HG03575 (cell line): ENCODE results near the gene XRRA1.

ENCODE experiments used
- ATAC-seq: cut with Tn5 transposase; IDR thresholded peaks from one replicate; pipeline ENCODE4 v1.9.1; 2021; ENCODE audit not compliant: unreplicated experiment, insufficient number of reproducible peaks, low FRiP score; ENCODE audit errors: extremely low read depth

Gene XRRA1

DNA sequence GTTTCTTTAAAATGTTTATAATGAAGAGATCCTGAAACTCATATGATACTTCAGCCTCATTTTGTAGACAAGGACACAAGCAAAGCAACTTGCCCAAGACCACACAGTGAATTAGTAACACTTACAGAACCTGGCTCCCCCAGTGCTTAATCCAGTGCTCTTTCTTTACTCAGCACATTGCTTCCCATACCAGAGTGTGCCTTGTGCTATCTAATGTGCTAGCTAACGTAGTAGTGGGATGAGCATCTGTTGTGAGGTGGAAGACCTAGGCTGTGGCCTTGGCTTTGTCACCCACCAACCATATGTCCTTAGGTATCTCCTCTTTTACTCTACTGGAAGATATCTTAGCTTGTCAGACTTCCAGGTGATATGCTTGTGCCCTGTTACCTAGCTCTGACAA is 5.3 kb upstream of the XRRA1 start:
- ATAC-seq: no peak

DNA sequence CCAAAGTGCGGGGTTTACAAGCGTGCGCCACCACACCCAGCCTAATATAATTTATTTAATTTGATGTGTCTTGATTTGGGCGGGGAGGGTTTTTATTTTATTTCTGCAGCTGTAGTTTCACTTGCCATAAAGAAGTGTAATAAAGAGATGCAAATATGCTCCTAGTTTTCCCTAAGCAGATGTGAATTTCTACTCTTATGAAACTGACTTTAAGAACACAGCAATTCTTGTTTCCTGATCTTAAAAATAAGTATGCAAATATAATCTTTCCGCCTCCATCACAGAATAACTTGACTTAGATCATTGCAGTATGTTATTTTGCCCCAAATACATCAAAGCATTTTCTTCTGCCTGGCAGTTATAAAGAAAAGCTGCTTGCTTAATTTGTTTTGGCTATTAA is 4.6 kb upstream of the XRRA1 start:
- no peak for ATAC-seq

DNA sequence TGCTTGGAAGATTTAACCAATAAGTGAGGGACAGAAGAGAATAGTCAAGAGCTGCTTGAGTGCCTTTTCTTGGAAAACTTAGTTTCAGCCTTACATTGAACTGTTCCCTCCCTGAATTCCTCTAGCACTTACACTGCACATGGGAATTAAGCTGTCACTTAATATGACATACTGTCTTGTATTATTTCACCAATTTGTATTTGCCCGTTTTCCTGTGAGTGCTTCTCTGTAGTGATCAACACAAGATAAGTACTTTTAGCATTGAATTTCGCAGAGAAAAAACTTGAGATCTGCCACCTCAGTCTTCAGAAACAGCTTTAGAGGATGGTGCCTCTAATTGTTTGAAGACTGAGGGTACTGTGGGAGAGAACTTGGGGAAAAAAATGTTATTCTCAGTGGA is 3.9 kb upstream of the XRRA1 start:
- ATAC-seq: no peak

DNA sequence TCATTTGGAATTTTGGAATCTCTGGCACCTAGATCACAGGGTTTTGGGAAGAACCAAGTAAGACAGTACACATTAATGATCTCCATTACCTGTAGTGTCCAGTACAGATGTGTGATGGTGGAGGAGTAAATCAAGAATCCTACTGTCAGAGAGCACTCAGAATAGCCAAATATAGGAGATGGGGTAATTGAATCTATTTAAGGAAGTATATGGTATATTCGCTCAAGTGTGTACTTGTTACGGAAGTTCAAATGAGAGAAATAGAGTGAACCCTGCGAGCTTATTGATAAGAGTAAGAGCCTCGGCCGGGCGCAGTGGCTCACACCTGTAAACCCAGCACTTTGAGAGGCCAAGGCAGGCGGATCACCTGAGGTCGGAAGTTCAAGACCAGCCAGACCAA is 2.3 kb upstream of the XRRA1 start:
- ATAC-seq: no peak

DNA sequence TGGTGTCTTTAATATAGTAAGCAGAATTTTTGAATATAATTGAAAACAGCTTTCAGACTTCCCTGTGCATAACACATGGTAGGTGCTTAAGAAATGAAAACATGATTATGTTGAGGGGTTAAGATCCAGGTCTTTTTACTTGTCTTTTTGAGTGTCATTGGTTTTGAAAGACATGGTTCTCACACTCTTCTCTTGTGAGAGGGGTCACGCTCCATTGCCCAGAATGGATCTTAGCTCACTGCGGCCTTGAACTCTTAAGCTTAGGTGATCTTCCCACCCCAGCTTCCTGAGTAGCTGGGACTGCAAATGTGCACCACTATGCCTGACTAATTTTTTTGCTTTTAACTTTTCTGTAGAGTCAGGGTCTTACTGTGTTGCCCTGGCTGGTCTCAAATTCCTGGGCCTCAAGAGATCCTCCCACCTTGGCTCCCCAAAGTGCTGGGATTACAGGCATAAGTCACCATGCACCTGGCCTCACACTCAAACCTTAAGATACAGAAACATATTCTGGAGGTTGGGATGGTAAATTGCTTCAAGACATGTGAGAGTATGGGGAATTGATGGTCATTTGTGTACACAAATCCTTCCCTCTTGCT is 1.6 kb upstream of the XRRA1 start:
- no peak for ATAC-seq

DNA sequence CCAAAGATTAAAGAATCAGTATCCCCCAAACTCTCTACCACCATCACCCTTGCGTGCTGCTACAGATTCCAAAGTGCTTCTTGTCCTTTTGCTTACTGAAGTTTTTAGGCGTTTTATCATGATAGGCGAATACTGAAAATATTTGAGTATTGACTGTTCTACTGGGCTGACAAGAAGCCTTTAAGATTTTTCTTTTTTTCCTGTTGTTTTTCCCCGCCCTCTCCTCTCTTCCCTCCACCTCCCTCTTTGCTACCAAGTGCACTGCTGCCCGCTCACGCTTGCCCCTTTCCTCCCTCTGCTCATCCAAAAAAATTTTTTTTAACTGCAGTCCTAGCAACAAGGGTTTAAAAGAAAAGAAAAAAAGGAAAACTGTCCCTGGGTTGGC is 854 bp upstream of the XRRA1 start:
- no peak for ATAC-seq

DNA sequence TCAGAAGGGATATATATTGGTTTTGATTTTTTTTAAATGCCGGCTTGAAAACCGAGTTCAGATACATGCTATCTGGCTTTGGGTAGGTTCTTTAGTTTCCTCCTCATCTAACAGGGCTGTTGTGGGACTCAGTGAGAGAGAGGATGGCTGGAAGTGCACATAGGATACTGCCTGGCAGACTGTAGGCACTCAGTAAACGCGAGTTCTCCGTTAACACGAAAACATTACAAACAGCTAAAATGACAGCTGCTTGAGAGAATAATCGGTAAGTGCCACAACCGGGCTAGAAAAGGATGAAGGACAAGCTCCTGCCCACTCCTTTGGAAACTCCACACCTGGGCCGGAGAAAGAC is 369 bp downstream of the XRRA1 start:
- no peak for ATAC-seq

DNA sequence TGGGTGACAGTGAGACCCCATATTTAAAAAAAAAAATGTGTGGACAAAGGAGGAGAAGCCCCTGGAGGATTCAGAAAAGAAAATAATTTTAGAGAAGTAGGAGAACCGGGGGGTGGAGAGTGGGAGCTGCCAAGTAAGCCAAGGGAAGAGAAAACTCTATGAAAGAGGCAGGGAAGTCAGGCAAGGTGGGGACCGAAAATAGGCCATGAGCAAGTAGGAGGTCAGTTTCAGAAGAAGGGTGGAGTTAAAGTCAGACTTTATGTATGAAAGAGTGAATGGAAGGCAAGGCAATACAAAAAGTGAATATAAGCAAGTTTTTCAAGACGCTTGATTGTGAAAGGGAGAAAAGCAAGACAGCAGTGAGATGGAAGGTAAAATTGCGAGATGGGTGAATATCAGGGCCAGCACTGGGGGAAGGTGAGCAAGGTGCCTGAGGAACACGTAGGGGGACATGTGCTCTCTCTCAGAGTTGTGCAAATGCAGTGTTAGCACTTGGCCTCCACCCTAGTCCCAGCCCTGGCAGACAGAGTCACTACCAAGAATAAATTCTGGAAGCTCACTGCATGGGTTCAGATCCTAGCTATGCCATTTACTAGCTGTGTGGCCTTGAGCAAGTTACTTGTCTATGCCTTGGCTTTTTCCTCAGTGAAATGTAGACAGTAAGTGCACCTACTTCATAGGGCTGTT is 6.7 kb downstream of the XRRA1 start:
- ATAC-seq: no peak

DNA sequence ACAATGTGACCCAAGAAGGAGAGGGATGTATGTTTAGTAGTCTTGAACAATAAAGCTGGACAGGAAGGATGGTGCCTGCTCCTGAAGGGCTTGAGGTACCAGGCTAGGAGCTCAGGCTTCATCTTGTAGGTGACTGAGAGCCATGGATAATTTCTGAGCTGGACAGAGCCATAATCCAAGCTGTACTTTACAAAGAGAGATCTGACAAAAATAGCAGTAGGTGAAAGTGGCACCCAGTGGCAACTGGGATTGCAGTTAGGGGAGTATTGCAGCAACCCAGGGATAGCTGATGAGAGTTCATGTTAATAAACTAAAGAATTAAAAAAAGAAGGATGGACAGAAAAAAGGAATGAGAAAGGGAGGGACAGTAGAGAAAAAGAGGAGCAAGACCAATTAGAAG is 7.4 kb downstream of the XRRA1 start:
- no peak for ATAC-seq

DNA sequence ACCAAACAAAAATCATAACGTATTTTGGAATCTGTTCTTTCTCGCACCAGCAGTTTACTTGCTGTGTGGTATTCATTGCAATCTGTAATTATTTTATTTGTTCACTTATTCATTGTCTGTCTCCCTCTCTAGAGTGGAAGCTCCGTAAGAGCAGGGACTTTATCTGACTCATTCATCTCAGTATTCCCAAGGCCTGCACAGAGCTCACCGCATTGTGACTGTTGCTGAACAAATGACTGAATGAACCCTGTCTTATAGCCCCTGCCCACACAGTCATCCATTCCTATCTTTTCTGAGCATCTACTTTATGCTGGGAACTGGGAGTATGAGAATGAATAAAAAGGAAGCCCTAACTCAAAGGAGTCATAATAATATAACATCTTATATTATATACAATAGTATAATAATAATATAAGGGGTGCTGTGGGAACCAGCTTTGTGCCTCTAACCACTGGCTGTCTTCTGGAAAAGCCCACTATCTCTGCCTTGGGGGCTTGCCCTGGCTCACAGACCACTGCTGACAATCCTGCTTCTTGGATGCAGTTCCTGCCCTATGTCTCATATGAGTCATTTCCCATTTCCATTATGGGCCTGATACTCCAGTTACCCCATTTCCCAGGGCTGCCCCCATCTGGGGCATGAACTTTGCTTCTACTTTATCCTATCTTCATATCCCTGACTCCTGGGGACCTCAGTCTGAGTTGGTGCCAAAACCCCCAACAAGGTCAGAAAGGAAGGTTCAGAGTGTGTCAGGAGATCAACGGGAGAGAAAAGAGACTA is 11.0 kb downstream of the XRRA1 start:
- no peak for ATAC-seq

DNA sequence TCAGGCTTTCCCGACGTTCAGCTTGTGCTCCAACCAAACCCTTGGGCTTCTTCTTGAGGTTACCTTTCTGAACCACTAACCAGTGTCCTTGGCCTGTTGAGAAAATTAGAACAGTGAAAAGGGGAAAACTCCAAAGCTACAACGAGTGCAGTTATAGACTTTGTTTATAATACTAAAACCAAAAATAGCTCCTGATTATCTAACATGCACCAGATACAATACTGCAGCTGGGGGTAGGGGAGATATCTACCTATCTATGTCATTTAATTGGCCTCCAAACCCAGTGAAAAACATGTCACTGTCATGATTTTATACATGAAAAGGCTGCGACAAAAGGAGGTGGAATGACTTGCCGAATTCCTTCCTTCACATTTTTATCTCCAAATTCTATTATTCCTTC is 11.9 kb downstream of the XRRA1 start:
- ATAC-seq: no peak

DNA sequence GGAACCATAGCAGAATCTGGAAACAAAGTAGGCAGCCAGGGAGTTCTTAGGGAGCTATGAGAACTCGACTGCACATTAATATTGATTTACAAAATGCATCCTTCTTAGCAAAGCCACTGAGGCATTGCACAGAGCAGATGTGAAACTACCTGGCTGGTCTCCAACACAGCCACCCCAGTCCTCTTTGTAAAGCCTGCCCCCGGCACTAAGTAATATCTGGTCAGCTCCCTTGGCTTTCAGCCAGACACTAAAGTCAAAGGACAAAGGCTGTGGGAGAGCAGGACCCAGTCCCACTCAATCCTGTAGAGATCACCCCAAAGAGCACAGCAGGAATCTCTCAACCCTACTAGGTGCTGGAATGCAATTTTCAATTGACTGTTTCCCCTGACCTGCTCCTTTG is 12.8 kb downstream of the XRRA1 start:
- ATAC-seq: no peak

DNA sequence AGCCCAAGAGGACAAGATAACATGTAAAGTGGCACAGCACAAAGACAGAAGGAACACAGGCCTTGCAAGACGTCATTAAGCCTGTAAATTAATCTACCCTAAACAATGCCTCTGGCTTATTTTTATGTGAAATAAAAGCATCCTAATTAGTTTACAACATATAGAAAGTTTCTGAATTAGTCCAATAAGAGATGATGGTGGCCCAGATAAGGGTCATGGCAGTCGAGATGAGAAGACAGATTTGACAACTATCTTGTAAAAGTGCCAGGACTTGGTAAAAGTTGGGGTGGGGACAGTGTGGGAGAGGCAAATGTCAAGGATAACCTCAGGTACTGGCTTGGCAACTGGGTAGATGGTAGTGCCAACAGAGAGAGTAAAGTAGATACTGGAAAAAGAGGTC is 13.6 kb downstream of the XRRA1 start:
- ATAC-seq: no peak

DNA sequence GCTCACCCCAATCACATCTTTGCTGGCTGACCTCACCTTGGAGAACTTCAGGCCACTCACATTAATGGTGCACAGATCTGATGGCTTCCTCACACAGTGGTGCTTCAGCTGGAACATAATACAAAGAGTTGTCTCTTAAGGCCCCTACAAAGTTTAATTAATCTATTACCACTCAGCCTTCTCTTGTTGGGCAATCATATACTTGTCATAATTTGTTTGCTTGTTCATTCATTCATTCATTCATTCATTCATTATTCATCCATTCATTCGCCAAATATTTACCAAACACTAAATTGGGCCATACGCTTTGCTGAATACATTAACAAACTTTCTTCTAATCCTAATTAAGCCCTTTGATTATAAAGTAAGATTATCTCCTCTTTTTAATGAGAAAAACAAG is 15.1 kb downstream of the XRRA1 start:
- ATAC-seq: no peak

DNA sequence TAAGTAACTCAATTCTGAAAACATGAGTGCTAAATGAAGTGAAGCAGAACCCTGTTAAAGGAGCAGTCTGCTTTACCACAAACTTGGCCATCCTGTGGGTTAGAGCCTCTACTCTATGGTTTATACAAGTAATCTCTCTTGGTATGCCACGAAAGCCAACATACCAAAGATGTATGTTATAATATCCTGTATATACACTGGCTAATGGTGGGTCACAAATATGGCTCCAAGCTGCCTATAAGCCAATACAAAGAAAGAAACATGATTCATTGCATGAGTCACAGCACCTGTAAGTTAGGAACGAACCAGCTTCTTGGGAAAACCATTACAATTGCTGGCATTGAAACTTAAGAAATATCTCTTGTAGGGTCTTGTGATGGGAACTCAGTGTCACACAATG is 16.1 kb downstream of the XRRA1 start:
- no peak for ATAC-seq

DNA sequence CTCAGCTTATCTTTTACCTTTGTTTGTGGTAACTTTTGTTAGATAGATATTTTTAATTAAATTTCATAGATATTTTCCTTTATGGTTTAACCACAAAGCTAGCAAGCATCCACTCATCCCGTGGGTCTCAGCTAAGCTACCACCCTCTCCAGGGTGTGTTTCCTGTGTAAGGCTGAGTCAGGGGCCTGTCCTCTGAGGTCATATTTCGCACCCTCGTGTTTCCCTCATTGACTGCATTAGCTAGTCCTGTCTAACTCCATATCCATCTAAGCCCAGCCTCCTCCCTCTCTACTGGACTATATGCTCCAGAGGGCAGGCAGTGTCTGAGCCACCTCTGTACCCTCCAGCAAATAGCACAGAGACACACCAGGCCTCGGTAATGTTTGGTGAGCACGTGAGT is 16.7 kb downstream of the XRRA1 start:
- ATAC-seq: no peak

DNA sequence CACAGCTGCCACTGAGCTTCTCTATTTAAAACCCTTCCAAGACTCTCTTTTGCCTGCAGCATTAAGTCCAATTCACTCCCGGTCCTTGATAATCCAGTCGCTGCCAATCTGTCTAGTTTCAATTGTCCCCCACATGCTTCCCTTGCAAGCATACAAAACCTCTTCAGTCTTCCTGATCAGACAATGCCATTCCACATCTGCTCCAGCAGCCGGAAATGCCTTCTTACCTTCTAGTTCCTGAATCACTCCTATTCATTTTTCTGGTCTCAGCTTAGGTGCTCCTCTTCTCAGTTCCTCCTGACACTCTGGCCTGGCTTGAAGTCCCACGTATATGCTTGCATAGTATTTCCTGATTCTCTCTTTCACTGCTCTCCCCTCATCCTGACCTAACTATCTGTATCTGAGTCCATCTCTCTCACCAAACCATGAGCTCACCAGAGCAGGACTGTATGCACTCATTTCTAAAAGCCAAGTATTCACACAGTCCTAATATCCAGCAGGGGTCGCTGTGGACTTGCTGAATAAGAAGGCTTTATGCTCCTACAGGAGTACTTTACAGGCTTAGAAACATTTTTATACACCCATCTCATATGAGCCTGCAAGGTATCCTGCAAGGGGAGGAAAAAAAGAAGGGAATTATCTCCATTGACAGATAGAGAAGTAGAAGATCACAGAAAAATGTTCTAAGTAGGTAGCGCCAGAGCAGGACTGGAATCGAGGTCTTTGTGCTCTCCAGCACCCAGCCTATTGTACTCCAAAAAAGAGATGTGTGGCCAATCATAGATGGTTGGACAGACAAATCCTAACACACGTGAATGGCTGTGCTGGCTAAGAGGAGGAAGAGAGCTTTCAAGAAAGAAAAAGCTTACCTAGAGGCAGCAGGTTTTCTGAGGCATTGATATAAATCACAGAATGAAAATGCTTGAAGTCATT is 19.2 kb downstream of the XRRA1 start:
- no peak for ATAC-seq

DNA sequence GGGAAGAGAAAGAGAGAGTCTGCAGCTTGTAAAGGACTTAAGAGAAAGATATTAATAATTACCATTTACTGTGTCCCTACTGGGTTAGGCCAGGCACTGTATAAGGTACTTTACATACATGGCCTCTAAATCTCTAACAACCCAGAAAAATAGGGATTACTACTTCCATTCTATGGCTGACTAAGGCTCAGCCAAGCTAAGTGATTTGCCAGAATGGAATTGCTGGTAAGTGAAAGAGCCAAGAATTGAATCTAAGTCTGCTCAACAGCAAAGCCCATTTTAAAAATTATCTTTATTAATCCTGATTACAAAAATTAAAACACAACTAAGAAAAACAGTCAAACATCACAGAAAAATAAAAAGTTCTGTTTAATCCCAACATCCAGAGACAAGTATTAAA is 21.4 kb downstream of the XRRA1 start:
- ATAC-seq: no peak

DNA sequence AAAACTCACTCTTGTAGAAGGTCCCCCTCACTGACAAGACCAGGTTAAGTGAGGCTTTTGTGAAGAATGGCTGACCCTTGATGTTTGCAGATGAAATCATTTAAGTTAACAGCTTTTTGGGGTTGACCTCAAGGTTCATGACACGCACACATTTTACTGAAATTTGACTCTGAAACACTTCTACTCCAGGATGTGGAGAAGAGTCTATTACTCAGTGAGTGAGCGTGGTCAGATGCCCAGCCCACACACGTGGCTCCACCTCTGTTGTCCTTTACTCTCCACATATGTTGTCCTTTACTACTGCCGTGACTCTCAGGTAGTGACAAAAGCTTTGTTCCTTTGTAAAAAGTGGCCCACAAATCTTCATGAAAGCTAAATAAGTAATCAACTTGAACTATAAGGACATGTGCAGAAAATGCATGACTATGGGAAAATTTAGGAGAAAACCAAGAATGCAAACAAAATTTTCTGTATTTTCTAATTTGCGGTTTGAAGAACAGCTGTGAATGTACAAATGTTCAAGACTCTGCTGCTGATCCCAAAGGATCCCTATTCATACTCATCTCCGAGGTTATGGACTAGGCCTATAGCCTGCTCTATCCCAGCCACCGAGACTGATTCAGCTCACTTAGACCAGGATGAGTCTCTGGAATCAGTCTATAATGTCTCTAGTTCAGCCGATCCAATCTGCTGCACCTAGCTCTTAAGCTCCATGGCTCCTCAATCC is 22.4 kb downstream of the XRRA1 start:
- ATAC-seq: no peak
